ENCODE results near the gene CTSZ. TPM values are rescaled to one million over a fixed set of nuclear protein-coding genes. Genes with fewer than 3 reads are reported as not detected.

Gene CTSZ
- total and polyA plus RNA-seq, 2 experiments from 2014 or later: 0.58 to 41.4 TPM

- Mint-ChIP-seq H3K9me3 (no peaks in the 10 kb centered on the region), H3K4me3 (peak overlapping the region; percentile 65), H3K36me3 (ENCODE audit: low read depth) (peaks cover 5% of the 10 kb centered on the region; the same call in 2 of the 3 replicates), H3K4me1 (peaks cover 16% of the 10 kb centered on the region), H3K27me3 (ENCODE audit: insufficient read depth, low read depth, poor library complexity) (peaks cover 6% of the 10 kb centered on the region), H3K27ac (no peak overlapping the region)
- peaks cover 24% of the 10 kb centered on the region for H4K20me1 ChIP-seq (replicated peaks; ENCODE audit: insufficient read depth)
- H3K79me2 ChIP-seq (replicated peaks; ENCODE audit: insufficient read depth): peaks cover 36% of the 10 kb centered on the region
- H3K4me2 ChIP-seq: no peak overlapping the region
- H3K27ac ChIP-seq (ENCODE audit: low read depth): no peak overlapping the region
- 0 out of 2 replicates have a peak, but pooled peaks cover 3% of the 10 kb centered on the region for H3K4me1 ChIP-seq (ENCODE audit: insufficient read depth)
- H3F3A ChIP-seq (replicated peaks; ENCODE audit: low read depth): peaks cover 6% of the 10 kb centered on the region; the same call in 1 of the 2 replicates
- no peak overlapping the region for H3K4me3 ChIP-seq
- H3K9me2 ChIP-seq (ENCODE audit: insufficient read depth): no peaks in the 10 kb centered on the region
- ATAC-seq (no peak), DNase-seq (ENCODE audit: low spot score) (no peak)
- TF ChIP-seq POLR2AphosphoS5 (IDR thresholded peaks at IDR 0.05; ENCODE audit: low read depth) (no peak), ZNF462 (CRISPR knock-in tag; IDR thresholded peaks at IDR 0.05) (no peak), REST (IDR thresholded peaks at IDR 0.05; ENCODE audit: unreplicated experiment) (no peak), JUNB (IDR thresholded peaks at IDR 0.05; ENCODE audit: unreplicated experiment) (no peak), ZNF114 (CRISPR knock-in tag; IDR thresholded peaks at IDR 0.05) (no peak), CTCF (conservative IDR thresholded peaks at IDR 0.05; ENCODE audit: low read depth in 2 of 2) (no peak), STAT1 (IDR thresholded peaks at IDR 0.05; ENCODE audit: unreplicated experiment) (no peak), EZH2 (IDR thresholded peaks at IDR 0.05; ENCODE audit: low read depth, unreplicated experiment) (no peak), ETS1 (IDR thresholded peaks at IDR 0.05) (no peak)
- no peaks in the 10 kb centered on the region for H3K27me3 ChIP-seq (ENCODE audit: insufficient read depth)
- H2AFZ ChIP-seq: peak overlapping the region; percentile 98; the same call in 1 of the 2 replicates
- H3K36me3 ChIP-seq (ENCODE audit: insufficient read depth): no peaks in the 10 kb centered on the region
Measured at GRCh38 chr20:59043698-59044097, 36.6 kb upstream of the CTSZ start.
